Pons (tissue), 1 donor: Measurements from ENCODE around the gene SBF1.
"Not testable (repeated sequence)": the region's sequence is repeated elsewhere in the genome, so short reads cannot be mapped to it uniquely, and the experiment has no call there.

Experiments used
- DNase-seq: peaks from one replicate; pipeline ENCODE4 v3.0.0-alpha.2; 2016; ENCODE audit warnings: low spot score

Gene SBF1

GRCh38 chr22:50422961-50423815 lies 51.6 kb downstream of the SBF1 start:
- DNase-seq: no peak

DNA sequence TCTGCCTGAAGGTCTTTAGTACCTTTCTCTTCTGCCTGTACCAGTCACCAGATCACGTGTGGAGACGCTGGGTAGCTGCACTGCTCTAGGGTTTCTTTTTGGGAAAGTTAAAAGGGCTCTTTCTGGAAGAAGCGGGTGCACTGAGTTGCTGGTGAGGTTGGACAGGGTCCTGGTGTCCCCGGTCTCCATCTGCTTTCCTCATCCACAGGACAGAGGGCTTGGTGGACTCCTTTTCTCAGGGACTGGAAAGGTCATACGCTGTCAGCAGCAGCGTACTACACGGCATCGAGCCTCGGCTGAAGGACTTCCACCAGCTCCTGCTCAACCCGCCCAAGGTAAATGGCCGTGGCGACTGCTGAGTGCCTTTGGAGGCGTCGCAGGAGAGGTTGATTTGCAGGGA lies 52.8 kb downstream of the SBF1 start:
- no peak for DNase-seq

- DNase-seq: no peak
Measured at GRCh38 chr22:50420581-50420980, 54.3 kb downstream of the SBF1 start.

- no peak for DNase-seq
Measured at GRCh38 chr22:50420015-50420414, 54.8 kb downstream of the SBF1 start.

- DNase-seq: no peak
Measured at GRCh38 chr22:50419116-50419515, 55.7 kb downstream of the SBF1 start.

- DNase-seq: peak; percentile 88
Measured at GRCh38 chr22:50418624-50419023, 56.2 kb downstream of the SBF1 start.

DNA sequence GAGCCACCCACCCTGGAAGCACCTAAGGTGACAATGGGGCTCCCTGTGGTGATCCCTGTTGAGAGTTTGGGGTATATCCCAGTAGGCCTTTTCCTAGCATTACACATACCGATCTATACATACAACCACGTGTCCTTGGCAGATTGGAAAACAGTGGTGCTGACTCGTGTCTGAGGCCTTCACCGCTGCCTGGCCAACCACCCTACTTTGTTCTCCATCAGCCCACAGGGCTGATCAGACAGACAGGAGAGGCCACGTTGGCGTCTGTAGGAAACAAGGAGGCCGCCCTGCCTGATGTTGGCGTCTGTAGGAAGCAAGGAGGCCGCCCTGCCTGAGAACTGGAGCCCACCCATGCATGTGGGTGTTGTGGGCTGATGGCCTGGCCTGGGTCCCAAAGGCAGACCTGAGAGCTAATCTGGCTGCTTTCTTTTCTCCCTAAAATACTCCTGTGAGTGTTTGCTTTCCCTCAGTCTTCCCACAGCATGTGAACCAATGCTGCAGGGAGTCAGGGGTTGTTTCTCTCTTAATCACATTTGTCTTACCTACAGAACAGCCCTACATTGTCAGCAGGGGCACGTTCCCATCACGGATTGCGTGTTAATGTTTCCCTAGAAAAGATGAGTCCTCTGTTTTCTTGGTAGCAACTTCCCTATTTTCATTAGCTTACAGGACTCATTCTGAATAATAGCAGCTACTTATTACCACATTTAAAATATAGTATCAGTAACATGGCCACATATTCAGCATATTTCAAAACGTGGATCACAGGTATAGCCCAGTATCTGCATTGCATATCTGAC lies 57.2 kb downstream of the SBF1 start:
- DNase-seq: peak; percentile 44

GRCh38 chr22:50416996-50417395 lies 57.8 kb downstream of the SBF1 start:
- DNase-seq: peak; percentile 56

DNA sequence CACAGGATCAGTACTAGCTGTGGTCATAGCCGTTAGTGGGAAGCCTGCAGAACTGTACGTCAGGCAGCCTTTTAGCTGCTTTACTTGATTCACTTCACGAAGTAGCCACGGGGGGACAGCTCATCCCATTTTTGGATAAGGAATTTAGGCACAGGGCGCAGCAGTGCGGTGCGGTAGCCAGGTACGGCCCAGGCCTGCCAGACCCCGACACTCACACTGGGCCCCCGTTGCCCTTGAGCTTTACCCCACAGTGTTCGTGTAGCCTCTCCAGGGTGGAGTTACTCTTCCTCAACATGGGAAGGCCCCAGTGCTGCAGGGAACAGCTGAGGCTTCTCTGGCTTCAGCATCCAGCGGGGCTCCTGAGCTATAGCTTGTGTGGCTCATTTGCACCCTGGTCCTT lies 59.4 kb downstream of the SBF1 start:
- DNase-seq: no peak

GRCh38 chr22:50414476-50415248 lies 60.2 kb downstream of the SBF1 start:
- no peak for DNase-seq

DNA sequence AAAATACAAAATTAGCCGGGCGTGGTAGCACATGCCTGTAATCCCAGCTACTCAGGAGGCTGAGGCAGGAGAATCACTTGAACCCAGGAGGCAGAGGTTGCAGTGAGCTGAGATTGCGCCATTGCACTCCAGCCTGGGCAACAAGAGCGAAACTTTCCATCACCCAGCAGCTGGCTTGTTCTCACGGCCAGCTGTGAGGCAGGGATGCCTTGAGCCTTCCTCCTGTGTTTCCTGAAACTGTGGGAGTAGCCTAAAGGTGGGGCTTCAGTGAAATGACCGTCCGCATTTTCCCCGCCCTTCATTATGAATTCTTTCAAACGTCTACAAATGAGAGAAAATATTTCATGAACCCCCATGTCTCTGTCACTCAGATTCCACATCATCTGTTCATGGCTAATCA lies 65.9 kb downstream of the SBF1 start:
- not testable (repeated sequence) for DNase-seq

GRCh38 chr22:50408311-50408710 lies 66.5 kb downstream of the SBF1 start:
- DNase-seq: no peak

- no peak for DNase-seq
Measured at GRCh38 chr22:50406416-50407170, 68.2 kb downstream of the SBF1 start.

DNA sequence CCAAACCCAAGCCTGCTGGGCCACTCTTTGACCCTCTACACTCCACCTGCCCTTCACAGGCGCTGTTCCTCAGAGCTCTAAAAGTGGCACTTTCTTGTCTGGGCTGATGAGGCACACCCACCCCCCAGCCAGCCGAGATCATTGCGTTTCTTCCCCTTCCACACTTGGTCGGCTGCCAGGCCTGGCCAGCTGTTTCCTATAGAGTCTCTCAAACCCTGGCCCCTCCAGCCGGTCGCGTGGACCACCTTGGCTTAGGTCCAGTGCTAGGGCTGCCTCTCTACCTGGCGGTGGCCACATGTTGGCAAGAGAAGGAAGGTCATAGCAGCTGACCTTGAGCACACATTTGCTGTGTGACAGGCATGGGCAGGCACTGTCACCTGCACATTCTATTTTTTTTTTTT lies 71.1 kb downstream of the SBF1 start:
- DNase-seq: peak; percentile 80

DNA sequence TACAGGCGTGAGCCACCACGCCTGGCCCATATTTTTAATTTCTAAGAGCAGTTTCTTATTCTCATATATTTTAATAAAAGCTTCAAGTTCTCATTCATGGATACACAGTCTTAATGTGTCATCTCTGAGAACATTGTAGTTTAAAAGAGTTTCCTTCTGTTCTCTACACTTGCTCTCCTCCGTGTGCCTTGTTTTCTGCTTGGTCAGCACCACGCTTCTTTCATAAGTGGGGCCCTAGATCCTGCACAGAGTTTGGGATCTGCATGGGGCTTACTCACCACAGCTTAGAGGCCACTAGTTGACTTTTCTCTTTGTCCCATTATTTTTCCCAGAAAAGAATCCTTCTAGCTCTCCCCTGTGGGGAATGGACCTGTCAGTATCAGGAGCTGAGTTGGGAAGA lies 72.9 kb downstream of the SBF1 start:
- no peak for DNase-seq

DNA sequence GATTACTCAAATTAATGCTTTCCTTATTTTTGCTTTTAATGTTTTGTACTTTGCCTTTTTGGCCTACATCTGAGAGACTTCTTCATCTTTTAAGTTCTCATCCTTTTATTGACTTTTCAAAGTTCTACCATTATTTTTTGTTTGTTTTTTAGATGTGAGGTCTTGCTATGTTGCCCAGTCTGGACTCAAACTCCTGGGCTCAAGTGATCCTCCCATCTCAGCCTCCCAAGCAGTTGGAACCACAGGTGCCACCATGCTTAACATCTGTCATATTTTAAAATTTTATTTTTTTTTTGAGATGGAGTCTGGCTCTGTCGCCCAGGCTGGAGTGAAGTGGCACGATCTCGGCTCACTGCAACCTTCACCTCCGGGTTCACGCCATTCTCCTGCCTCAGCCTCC lies 73.9 kb downstream of the SBF1 start:
- DNase-seq: no peak

- no peak for DNase-seq
Measured at GRCh38 chr22:50400406-50400805, 74.4 kb downstream of the SBF1 start.

- peak; percentile 79 for DNase-seq
Measured at GRCh38 chr22:50399751-50400331, 75.0 kb downstream of the SBF1 start.

- DNase-seq: no peak
Measured at GRCh38 chr22:50398831-50399648, 75.8 kb downstream of the SBF1 start.

- DNase-seq: not testable (repeated sequence)
Measured at GRCh38 chr22:50397371-50398060, 77.3 kb downstream of the SBF1 start.
